CD14-positive monocyte (primary cell): ENCODE results near the gene GRAP. TPM values are rescaled to one million over a fixed set of nuclear protein-coding genes. Genes with fewer than 3 reads are reported as not detected.
A peak's percentile ranks its signal among the peaks of the same experiment; 100 is the strongest.

Source experiments
- DNase-seq, 3 donors: peaks; one replicate each; pipeline ENCODE4 v3.0.0-alpha.2; 2011 to 2022
- H2AFZ ChIP-seq: 2 replicates; pipeline ENCODE4 v1.6.0; 2012; ENCODE audit warnings: mild to moderate bottlenecking, low read depth, low read length, inconsistent platforms; ENCODE audit not compliant: insufficient read depth, poor library complexity, severe bottlenecking
- H3K27ac ChIP-seq, 2 donors: 1 replicate in 1 of 2; 2 replicates in 1 of 2; pipeline ENCODE4 v1.5.1; 2012 to 2013; ENCODE audit warnings: low read length in 2 of 2, control low read depth in 1 of 2, inconsistent platforms in 1 of 2, low read depth in 1 of 2, mild to moderate bottlenecking in 1 of 2
- H3K27me3 ChIP-seq, 2 donors: one replicate each; pipeline versions ENCODE4 v1.6.0 to v1.6.1; 2011 to 2013; ENCODE audit warnings: low read length in 2 of 2; ENCODE audit not compliant: control insufficient read depth in 2 of 2, insufficient read depth in 2 of 2
- H3K36me3 ChIP-seq, 2 donors: replicated peaks in 1 of 2; 1 replicate in 1 of 2; 2 replicates in 1 of 2; pipeline versions ENCODE4 v1.5.1 to v1.6.1; 2012 to 2013; ENCODE audit warnings: low read length in 2 of 2, control low read depth in 1 of 2, inconsistent platforms in 1 of 2, mild to moderate bottlenecking in 1 of 2; ENCODE audit not compliant: insufficient read depth in 2 of 2, control insufficient read depth in 1 of 2
- H3K4me1 ChIP-seq, 2 donors: 1 replicate in 1 of 2; 2 replicates in 1 of 2; pipeline versions ENCODE4 v1.5.1 to v1.6.1; 2012 to 2013; ENCODE audit warnings: low read length in 2 of 2, control low read depth in 1 of 2, inconsistent platforms in 1 of 2, mild to moderate bottlenecking in 1 of 2, moderate library complexity in 1 of 2; ENCODE audit not compliant: insufficient read depth in 2 of 2, control insufficient read depth in 1 of 2
- H3K4me2 ChIP-seq: replicated peaks from 2 replicates; pipeline ENCODE3; 2012; ENCODE audit warnings: low read length, moderate library complexity, mild to moderate bottlenecking; ENCODE audit not compliant: poor library complexity, severe bottlenecking; ENCODE audit errors: extremely low read depth
- H3K4me3 ChIP-seq, 3 experiments: fragments of 200-600 bp in 1 of 3; sonication (generic) in 1 of 3; replicated peaks in 1 of 3; 1 replicate in 2 of 3; 2 replicates in 1 of 3; pipeline ENCODE4 v1.5.1; 2011 to 2013; ENCODE audit warnings: low read length in 3 of 3, mild to moderate bottlenecking in 3 of 3, control low read depth in 2 of 3, low read depth in 2 of 3, inconsistent platforms in 1 of 3, moderate library complexity in 1 of 3
- H3K79me2 ChIP-seq: 2 replicates; pipeline ENCODE4 v1.6.0; 2012; ENCODE audit warnings: mild to moderate bottlenecking, control low read depth, inconsistent platforms, low read length, moderate library complexity; ENCODE audit not compliant: insufficient read depth
- H3K9ac ChIP-seq: 2 replicates; pipeline ENCODE4 v1.6.0; 2017; ENCODE audit warnings: low read length, mild to moderate bottlenecking; ENCODE audit not compliant: insufficient read depth, poor library complexity, severe bottlenecking
- H3K9me3 ChIP-seq, 2 donors: replicated peaks in 1 of 2; 1 replicate in 1 of 2; 2 replicates in 1 of 2; pipeline versions ENCODE4 v1.5.1 to v1.6.1; 2012 to 2013; ENCODE audit warnings: low read length in 2 of 2, control low read depth in 1 of 2; ENCODE audit not compliant: control insufficient read depth in 1 of 2, insufficient read depth in 1 of 2
- H4K20me1 ChIP-seq: 2 replicates; pipeline ENCODE4 v1.6.0; 2012; ENCODE audit warnings: mild to moderate bottlenecking, low read length, control low read depth, moderate library complexity; ENCODE audit not compliant: insufficient read depth
- H3K27ac Mint-ChIP-seq, 7 donors: one replicate each; pipeline ENCODE4 v1.8.0; 2020; ENCODE audit warnings: mild to moderate bottlenecking in 7 of 7, mixed read lengths in 7 of 7, moderate library complexity in 6 of 7, inconsistent platforms in 2 of 7
- H3K27me3 Mint-ChIP-seq, 3 donors: one replicate each; pipeline ENCODE4 v1.8.0; 2021 to 2022; ENCODE audit warnings: low read depth in 3 of 3, mild to moderate bottlenecking in 3 of 3, mixed read lengths in 3 of 3, moderate library complexity in 3 of 3, inconsistent platforms in 1 of 3
- H3K36me3 Mint-ChIP-seq, 2 donors: one replicate each; pipeline ENCODE4 v1.8.0; 2020; ENCODE audit warnings: mixed read lengths in 2 of 2, inconsistent platforms in 1 of 2, mild to moderate bottlenecking in 1 of 2
- H3K4me1 Mint-ChIP-seq: one replicate; pipeline ENCODE4 v1.8.0; 2020; ENCODE audit warnings: mild to moderate bottlenecking, mixed read lengths
- H3K4me3 Mint-ChIP-seq, 2 donors: one replicate each; pipeline ENCODE4 v1.8.0; 2020; ENCODE audit warnings: mild to moderate bottlenecking in 2 of 2, mixed read lengths in 2 of 2, moderate library complexity in 1 of 2
- H3K9me3 Mint-ChIP-seq, 7 donors: one replicate each; pipeline ENCODE4 v1.8.0; 2020 to 2022; ENCODE audit warnings: mixed read lengths in 7 of 7, mild to moderate bottlenecking in 6 of 7, moderate library complexity in 6 of 7, inconsistent platforms in 2 of 7
- CTCF ChIP-seq: fragments of 200-600 bp; IDR thresholded peaks from one replicate; pipeline ENCODE4 v1.8.0; 2022; ENCODE audit warnings: antibody characterized with exemption, mild to moderate bottlenecking
- WGBS: methylation state at CpG from one replicate; pipeline ENCODE4 v1.1.5; 2013; ENCODE audit warnings: missing lambda C conversion rate; ENCODE audit not compliant: insufficient coverage; 5-methylcytosine and 5-hydroxymethylcytosine counted together
- intact Hi-C, 2 donors: fragments of 100-400 bp; cut with micrococcal nuclease; formaldehyde crosslinking; loops; one replicate each; pipeline versions ENCODE4 v1.15.0 to v1.15.1; 2023
- polyA plus RNA-seq, 3 donors: library from polyadenylated mRNA; depleted of rRNA in 1 of 3; unstranded in 2 of 3; stranded (reverse) in 1 of 3; fragments of 300-500 nt in 2 of 3; fragments of >200 nt in 1 of 3; fragmentation: Illumina TruSeq in 2 of 3; gene quantifications; 1 replicate in 2 of 3; 2 replicates in 1 of 3; pipeline ENCODE4 v1.2.3, GENCODE V29; 2012 to 2021

Gene GRAP
- polyA plus RNA-seq, 3 donors: 3.9 to 5.9 (median 4.5) TPM

GRCh38 chr17:19017401-19017800 is 29.4 kb downstream of the GRAP start:
- Histone ChIP-seq H3K9me3 (no peaks in the 10 kb centered on the region), H3K9ac (no peak overlapping the region), H3K36me3 (no peaks in the 10 kb centered on the region), H3K79me2 (no peaks in the 10 kb centered on the region), H2AFZ (no peak overlapping the region), H3K27ac (no peak overlapping the region), H3K4me2 (no peak overlapping the region), H3K4me1 (no peaks in the 10 kb centered on the region), H3K4me3 (no peak overlapping the region), H3K27me3 (no peaks in the 10 kb centered on the region), H4K20me1 (no peaks in the 10 kb centered on the region)
- no peaks in the 10 kb centered on the region for H3K4me1 Mint-ChIP-seq
- WGBS: 86% methylated on average over 12 of the region's 12 CpGs
- peaks cover 3 to 7% (median 3%) of the 10 kb centered on the region in 3 donors for H3K27me3 Mint-ChIP-seq
- peak overlapping the region in 1 of 7 donors; percentile 48 for H3K27ac Mint-ChIP-seq
- no peak overlapping the region for H3K4me3 Mint-ChIP-seq
- H3K9me3 Mint-ChIP-seq: peaks cover 0 to 4% (median 0%) of the 10 kb centered on the region in 7 donors
- no peak for DNase-seq
- intact Hi-C loops: no loop called here
- TF ChIP-seq CTCF: no peak
- peaks cover 3 to 5% of the 10 kb centered on the region in 2 donors for H3K36me3 Mint-ChIP-seq

- intact Hi-C loops: no loop called here
- no peaks in the 10 kb centered on the region for H3K4me1 Mint-ChIP-seq
- no peaks in the 10 kb centered on the region for H3K27me3 ChIP-seq
Measured at GRCh38 chr17:19016881-19017280, 29.9 kb downstream of the GRAP start.

More at GRCh38 chr17:19016881-19017280, 29.9 kb downstream of the GRAP start:
- TF ChIP-seq CTCF: no peak
- Histone ChIP-seq H3K36me3 (no peaks in the 10 kb centered on the region), H4K20me1 (no peaks in the 10 kb centered on the region), H3K4me1 (no peaks in the 10 kb centered on the region), H3K79me2 (no peaks in the 10 kb centered on the region), H3K4me2 (no peak overlapping the region), H2AFZ (no peak overlapping the region), H3K9ac (no peak overlapping the region), H3K27ac (no peak overlapping the region), H3K9me3 (no peaks in the 10 kb centered on the region), H3K4me3 (no peak overlapping the region)
- H3K36me3 Mint-ChIP-seq: peaks cover 3 to 5% of the 10 kb centered on the region in 2 donors
- H3K27me3 Mint-ChIP-seq: peaks cover 3 to 7% (median 3%) of the 10 kb centered on the region in 3 donors
- DNase-seq: no peak
- H3K4me3 Mint-ChIP-seq: no peak overlapping the region
- 84% methylated on average over 6 of the region's 7 CpGs for WGBS
- peaks cover 0 to 4% (median 0%) of the 10 kb centered on the region in 7 donors for H3K9me3 Mint-ChIP-seq
- peak overlapping the region in 1 of 7 donors; percentile 25 for H3K27ac Mint-ChIP-seq
